T-helper 9 cell (primary cell): Measurements from ENCODE around the gene KIF16B.
"Not testable (repeated sequence)": the region's sequence is repeated elsewhere in the genome, so short reads cannot be mapped to it uniquely, and the experiment has no call there.

ENCODE experiments used
- DNase-seq: peaks from one replicate; pipeline ENCODE4 v3.0.0-alpha.2; 2020

Gene KIF16B

DNA sequence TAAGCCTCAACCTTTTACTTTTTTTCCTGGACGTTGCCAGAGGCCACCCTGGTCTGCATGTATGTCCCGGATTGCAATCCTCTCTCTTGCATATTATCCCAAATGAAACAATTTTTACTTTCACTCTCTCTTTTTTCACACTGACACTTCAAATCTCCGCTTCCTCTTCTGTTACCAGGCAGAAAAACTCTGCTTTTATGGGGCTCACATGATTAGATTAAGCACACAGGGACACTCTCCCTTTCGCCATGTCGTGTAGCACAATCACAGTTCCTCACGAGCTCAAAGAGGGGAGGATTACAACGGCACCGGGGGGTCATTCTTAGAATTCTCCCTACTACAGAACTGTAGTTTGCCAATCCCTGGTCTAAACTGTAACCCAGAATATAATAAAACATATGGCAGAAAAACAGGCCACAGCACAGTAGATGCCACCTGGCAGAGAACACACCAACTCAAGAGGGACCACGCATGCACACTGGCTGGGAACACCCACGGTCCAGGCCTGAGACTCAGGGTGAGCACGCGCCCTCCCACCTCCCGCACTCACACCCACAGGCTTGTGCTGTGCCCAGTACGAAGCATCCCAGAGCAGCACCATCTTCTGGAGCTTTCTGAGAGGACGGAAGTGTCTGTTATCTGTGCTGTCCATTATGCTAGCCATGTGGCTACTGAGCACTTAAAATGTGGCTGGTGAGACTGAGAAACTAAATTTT, 288.7 kb downstream of the KIF16B start:
- DNase-seq, result no peak

GRCh38 chr20:16283978-16284377, 289.3 kb downstream of the KIF16B start:
- no peak for DNase-seq

- no peak for DNase-seq
These were observed 289.9 kb downstream of the KIF16B start for GRCh38 chr20:16283307-16283706.

- no peak for DNase-seq
These were observed 293.0 kb downstream of the KIF16B start for GRCh38 chr20:16280219-16280618.

GRCh38 chr20:16279320-16279719, 293.9 kb downstream of the KIF16B start:
- no peak for DNase-seq

DNA sequence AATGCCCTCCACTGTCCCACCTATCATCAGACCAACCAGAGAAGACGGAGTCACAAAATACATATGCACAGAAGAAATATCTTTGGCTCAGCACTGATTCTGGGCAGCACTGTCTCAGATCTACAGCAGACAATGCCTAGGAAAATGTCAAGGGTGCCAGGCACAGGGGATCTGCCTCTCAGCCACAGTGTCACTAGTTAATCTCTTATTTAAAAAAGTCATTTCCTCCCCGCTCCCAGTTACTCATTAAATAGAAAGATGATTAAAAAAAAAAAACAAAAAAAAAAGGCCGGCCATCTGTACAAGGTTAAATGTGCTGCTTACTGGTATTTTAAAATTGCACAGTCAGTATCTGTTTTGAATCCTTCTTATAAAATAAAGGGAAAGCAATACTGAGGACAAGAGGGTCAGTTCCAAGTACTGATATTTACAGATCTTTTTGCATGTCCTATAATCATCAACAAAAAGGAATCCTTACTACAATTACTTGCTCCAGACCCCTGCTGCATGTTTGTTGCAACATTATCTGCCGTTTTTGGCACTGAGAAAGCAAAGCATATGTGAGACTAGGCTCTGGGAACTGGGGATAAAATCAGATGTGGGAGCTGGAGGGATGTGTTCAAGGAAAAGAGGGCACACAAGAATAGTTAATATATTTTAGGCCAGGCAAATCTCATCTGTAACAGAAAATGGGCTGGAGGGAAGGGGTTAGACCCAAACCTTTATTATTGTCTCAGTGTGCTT, 299.3 kb downstream of the KIF16B start:
- DNase-seq, result no peak

DNA sequence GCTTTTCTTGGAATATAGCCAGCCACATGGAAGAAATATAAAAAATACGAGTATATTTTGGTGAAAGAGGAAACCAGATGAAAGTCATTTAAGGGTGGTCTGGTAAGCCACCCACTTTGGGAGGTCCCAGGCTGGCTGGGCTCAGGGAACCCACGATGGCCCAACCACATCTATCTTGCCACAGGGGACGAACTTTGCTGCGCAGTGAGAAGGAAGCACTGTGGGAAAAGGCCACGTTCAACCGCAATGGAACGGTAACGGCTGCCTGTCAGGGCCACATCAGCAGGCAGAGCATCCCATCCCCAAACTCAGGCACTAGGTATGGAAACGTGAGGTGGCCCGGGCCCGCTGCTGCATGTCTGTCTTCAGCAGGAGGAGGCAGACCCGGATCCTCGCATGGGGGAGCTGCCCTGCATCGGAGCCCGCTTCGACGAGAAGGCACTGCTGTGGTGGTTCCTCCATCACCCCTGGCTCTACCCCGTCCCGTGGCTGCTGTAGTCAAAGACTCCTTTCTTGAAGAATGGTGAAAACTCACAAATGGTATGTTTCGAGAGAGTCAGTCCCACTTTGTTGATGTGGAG, 300.4 kb downstream of the KIF16B start:
- no peak for DNase-seq

GRCh38 chr20:16271450-16271849, 301.8 kb downstream of the KIF16B start:
- no peak for DNase-seq

DNA sequence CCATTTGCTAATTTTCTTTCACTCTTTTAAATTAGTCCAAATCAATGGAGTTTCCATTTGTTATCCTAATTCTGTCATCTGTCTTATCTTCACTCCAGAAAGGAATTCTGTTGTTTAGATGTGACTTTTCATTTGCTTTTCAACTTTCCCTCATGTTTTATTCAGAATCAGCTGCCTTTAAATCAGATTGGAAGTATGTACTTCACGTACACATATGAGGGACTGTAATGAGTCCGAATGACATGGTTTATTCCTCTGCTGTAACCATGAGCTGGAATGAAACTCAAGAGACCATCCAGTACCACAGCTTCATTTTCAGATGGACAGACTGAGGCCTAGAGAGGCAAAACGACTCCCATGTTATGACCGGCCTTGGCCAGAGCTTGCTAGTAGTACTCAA, 302.3 kb downstream of the KIF16B start:
- DNase-seq, result no peak

DNA sequence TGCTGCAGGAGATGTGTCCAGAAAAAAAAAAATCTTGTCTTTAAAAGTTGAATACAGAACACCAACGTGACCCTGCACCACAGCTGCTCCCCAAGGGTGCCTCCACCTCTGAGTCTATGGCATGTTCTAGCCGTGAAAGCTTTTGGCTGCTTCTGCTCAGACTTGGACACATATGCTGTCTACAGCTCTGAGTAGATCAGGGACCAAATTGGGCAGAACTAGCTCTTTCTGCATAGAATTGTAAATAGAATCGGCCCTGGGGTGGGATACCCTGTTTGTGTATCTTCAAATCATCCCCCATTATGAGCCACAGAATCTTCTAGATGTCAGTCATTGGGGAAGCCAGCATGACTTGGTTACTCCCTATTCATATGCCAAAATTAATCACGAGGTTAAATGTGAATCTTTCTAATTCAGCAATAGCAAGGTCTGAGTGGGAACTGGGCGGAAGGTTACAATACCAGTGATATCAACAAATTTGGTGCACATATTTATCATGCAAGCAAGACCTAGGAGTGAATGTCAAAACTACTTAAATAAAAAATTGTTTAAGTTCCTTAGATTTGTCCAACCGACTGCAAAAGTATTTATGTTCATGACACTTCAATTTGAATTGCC, 302.8 kb downstream of the KIF16B start:
- DNase-seq, result no peak

- no peak for DNase-seq
These were observed 305.7 kb downstream of the KIF16B start for GRCh38 chr20:16267526-16267925.

GRCh38 chr20:16265334-16265733, 307.9 kb downstream of the KIF16B start:
- no peak for DNase-seq

DNA sequence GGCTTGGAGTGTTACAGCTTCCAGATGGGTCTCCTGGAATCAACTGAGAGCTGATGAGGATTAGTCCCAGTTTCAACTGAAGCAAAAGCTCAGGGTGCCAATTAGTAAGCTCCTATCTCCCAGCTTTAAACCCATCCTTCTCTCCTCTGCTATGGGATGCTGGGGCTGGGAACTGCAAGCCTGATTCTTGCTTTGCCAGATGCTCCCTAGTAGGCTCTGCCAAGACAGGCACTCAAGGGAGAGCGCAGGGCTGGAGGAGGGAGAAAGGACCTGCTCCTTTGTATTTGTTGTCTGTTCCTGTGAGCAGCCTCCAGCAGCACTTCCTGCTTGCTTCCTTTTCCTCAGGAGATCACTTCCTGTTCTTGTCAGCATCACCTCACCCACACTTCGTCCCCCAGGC, 309.7 kb downstream of the KIF16B start:
- no peak for DNase-seq

- no peak for DNase-seq
These were observed 310.7 kb downstream of the KIF16B start for GRCh38 chr20:16262594-16262993.

- DNase-seq, result no peak
These were observed 311.4 kb downstream of the KIF16B start for GRCh38 chr20:16261733-16262273.

DNA sequence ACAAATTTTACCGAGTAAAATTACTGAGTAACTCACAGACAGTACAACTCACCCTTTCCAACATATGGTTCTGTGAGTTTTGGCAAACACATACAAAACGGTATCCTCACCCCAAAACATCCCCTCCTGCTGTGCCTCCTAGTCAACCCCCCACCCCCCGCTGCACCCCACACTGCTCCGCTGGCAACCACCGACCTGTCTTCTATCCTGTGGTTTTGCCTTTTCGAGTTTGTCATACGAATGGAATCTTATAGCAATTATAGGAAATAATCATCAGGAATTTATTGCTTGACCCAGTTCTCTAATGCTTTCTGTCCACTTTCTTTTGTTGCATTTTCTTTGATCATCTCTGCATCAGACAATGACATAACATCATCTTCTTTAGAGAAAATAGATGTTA, 312.3 kb downstream of the KIF16B start:
- DNase-seq, result no peak

DNA sequence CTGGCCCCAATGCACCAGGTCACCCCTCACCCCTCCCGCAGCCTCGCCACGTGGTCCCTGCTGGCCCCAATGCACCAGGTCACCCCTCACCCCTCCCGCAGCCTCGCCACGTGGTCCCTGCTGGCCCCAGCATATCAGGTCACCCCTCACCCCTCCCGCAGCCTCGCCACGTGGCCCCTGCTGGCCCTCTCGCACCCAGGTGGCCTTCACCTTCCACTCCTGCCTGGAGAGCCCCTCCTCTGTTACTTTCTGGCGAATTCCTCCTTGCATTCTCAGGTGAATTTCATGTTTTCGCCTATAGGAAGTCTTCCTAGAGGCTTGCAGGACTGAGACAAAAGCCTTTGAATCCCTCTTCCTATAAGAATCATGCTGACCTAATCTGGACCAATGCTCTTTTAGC, 313.1 kb downstream of the KIF16B start:
- not testable (repeated sequence) for DNase-seq

DNA sequence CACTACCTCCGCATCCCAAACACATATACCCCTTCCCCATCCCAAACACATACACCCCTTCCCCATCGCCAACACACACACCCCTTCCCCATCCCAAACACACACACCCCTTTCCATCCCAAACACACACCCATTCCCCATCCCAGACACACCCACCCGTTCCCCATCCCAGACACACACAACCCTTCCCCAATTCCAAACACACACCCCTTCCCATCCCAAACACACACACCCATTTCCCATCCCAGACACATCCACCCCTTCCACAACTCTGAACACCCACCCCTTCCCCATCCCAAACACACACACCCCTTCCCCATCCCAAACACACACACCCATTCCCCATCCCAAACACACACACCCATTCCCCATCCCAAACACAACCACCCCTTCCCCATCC, 314.5 kb downstream of the KIF16B start:
- DNase-seq, result no peak

GRCh38 chr20:16257813-16258430, 315.3 kb downstream of the KIF16B start:
- DNase-seq, result no peak

DNA sequence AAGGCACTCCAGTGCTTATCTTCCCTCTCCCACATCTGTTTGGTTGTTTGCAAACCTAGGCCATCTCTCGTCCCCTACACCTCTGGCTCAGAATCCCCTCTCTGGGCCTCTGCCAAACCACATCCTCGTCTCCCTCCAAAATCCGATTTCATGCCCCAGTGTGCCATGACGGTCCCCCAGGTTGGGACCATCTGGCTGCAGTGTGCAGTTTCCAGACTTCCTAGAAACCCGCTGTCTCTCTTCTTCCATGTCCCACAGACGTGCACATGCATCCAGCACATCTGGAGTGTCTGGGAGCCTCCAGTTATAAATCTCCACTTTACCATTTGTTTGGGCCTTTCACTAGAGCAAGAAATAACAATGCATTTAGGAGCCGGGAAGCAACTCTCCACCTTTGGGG, 316.2 kb downstream of the KIF16B start:
- DNase-seq, result no peak

DNA sequence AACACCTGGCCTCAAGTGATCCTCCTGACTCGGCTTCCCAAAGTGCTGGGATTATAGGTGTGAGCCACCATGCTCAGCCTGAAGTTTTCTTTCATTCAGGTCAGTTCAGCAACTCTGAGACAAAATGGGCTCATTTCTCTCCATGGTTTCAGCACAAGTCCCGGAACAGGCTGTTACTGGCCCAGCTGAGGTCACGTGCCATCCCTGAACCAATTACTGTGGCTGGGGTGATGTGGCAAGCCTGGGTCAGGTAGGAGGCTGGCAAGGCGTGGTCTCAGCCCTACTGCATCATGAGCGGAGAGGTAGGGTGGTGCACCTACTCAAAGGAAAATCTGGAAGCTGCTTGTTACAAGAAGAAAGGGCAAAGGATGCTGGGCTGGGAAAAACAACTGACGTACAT, 326.4 kb downstream of the KIF16B start:
- no peak for DNase-seq

- no peak for DNase-seq
These were observed 327.0 kb downstream of the KIF16B start for GRCh38 chr20:16246291-16246690.

DNA sequence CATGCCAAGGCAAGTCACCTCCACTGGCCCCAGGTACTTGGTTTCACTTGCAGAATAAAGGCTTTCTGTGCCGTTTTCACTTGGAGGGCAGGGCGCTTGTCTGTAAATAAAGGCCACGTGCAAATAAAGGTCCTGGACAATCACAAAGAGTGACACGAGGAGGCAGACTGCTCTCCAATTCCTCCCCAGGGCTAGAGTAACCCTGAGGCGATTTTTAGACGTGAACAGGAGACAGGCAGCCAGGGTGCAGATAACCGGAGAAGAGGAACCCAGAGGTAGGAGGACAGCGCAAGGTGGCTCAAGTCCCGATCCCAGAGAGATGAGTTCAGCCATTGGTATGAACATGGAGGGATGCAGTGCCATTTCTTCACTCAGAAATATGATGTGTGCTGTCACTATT, 327.4 kb downstream of the KIF16B start:
- no peak for DNase-seq
